Calu3 (cell line): ENCODE measurements around the gene UBE2L5. TPM values are rescaled to one million over a fixed set of nuclear protein-coding genes. Genes with fewer than 3 reads are reported as not detected.

ENCODE experiments used
- BruUV-seq: library from RNA; stranded (reverse); fragments of 400-500 nt; replicated peaks from 2 replicates; lab custom pipeline; 2021; lab: Mats Ljungman, UMichigan
- CTCF ChIA-PET: fragments of 300-600 bp; sonication (Branson Sonifier 250); formaldehyde crosslinking; loops from one replicate; lab custom pipeline; 2022; ENCODE audit warnings: antibody characterized with exemption; lab: Charles Lee
- DNase-seq: peaks from one replicate; pipeline ENCODE4 v3.0.0; 2022
- H3K27ac Mint-ChIP-seq: one replicate; pipeline ENCODE4 v1.8.0; 2022; ENCODE audit warnings: mixed read lengths; ENCODE audit not compliant: unreplicated experiment
- H3K27me3 Mint-ChIP-seq: one replicate; pipeline ENCODE4 v1.8.0; 2022; ENCODE audit warnings: mixed read lengths; ENCODE audit not compliant: unreplicated experiment
- H3K36me3 Mint-ChIP-seq: one replicate; pipeline ENCODE4 v1.8.0; 2022; ENCODE audit warnings: mild to moderate bottlenecking, moderate library complexity, mixed read lengths; ENCODE audit not compliant: insufficient read depth, unreplicated experiment
- H3K4me1 Mint-ChIP-seq: one replicate; pipeline ENCODE4 v1.8.0; 2022; ENCODE audit warnings: mild to moderate bottlenecking, low read depth, mixed read lengths; ENCODE audit not compliant: unreplicated experiment
- H3K4me3 Mint-ChIP-seq: one replicate; pipeline ENCODE4 v1.8.0; 2022; ENCODE audit warnings: mild to moderate bottlenecking, low read depth, moderate library complexity, mixed read lengths; ENCODE audit not compliant: unreplicated experiment
- H3K9me3 Mint-ChIP-seq: one replicate; pipeline ENCODE4 v1.8.0; 2022; ENCODE audit warnings: low read depth, mixed read lengths; ENCODE audit not compliant: unreplicated experiment
- CTCF ChIP-seq: fragments of 200-600 bp; IDR thresholded peaks from one replicate; pipeline ENCODE4 v1.8.0; 2022; ENCODE audit warnings: antibody characterized with exemption; ENCODE audit not compliant: unreplicated experiment
- intact Hi-C: fragments of 100-400 bp; cut with micrococcal nuclease; formaldehyde crosslinking; loops from one replicate; pipeline ENCODE4 v1.10.0; 2022; ENCODE audit not compliant: unreplicated experiment
- total RNA-seq: library from RNA; stranded (reverse); gene quantifications from 2 replicates; pipeline ENCODE4 v1.2.3, GENCODE V29; 2022

UBE2L5 gene
- total RNA-seq, 1 experiment from 2014 or later, result not detected

DNA sequence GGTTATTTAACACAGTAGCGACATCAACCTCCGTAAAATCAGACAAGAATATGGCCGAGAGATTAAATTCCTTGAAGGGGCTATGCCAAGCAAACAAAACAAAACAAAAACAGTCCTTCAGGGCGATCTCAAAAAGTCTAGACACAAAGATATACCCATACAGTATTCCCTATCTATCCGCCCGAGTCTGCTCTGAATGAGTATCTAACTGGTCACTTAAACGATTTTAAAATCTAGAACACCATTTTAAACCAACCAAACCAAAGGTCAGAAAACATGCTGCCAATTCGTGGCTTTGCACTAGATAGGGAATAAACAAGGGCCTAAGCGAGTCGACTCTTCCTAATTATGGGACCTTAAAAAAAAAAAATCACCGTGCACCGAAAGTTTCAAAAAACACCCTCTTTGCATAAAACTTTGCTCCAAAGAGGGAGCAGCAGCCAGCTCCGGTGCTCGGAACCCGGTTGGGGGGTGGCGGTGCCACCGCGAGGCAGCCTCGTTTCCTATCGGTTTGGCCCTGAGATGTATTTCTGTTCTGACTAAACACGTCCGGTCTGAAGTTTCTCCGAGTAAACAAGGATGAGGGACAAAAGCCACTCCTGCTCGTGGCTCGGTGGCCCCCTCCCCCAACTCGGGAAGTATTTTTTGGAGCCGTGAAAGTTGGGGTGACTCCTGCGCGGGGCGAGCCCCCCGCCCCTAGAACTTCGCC lies 41.6 kb downstream of the UBE2L5 start:
- peak overlapping the region; percentile 81 for H3K4me3 Mint-ChIP-seq
- no peaks in the 10 kb centered on the region for H3K27me3 Mint-ChIP-seq
- peaks cover 49% of the 10 kb centered on the region for H3K36me3 Mint-ChIP-seq
- no peaks in the 10 kb centered on the region for H3K9me3 Mint-ChIP-seq
- no TSS peak for BruUV-seq
- no peaks in the 10 kb centered on the region for H3K4me1 Mint-ChIP-seq
- peak overlapping the region; percentile 96 for H3K27ac Mint-ChIP-seq
- intact Hi-C loops, result loop anchor here (5.0 to 10.0 kb wide), 3 partner anchors 108 to 581 kb away; no protein-coding TSS in a partner anchor
- no peak for DNase-seq
- no peak for TF ChIP-seq CTCF
- CTCF ChIA-PET, result interaction anchor here (1.0 kb wide), 1 partner anchor 20 kb away, joined by 3 read pairs; no protein-coding TSS in a partner anchor

GRCh38 chr13:30464496-30465342 lies 42.4 kb downstream of the UBE2L5 start:
- peaks cover 42% of the 10 kb centered on the region for H3K36me3 Mint-ChIP-seq
- no peaks in the 10 kb centered on the region for H3K27me3 Mint-ChIP-seq
- peak overlapping the region; percentile 96 for H3K27ac Mint-ChIP-seq
- no peaks in the 10 kb centered on the region for H3K9me3 Mint-ChIP-seq
- TF ChIP-seq CTCF, result no peak
- BruUV-seq, result no TSS peak
- intact Hi-C loops, result loop anchor here (5.0 to 10.0 kb wide), 3 partner anchors 108 to 580 kb away; no protein-coding TSS in a partner anchor
- DNase-seq, result peak; percentile 70
- H3K4me3 Mint-ChIP-seq, result peak overlapping the region; percentile 81
- H3K4me1 Mint-ChIP-seq, result no peaks in the 10 kb centered on the region
- CTCF ChIA-PET, result interaction anchor here (1.0 kb wide), 1 partner anchor 19 kb away, joined by 3 read pairs; no protein-coding TSS in a partner anchor

DNA sequence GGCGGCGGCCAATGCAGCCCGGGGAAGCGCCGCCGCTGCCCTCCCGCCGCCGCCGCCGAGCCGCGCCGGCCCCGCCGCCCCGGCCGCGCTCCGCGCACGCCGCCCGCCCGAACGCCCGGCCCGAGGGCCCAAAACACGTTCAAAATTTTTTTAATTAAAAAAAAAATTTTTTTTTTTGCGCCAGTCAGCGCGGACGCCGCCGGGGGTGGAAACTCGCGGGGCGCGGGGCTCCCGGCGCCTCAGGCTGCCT lies 43.0 kb downstream of the UBE2L5 start:
- H3K4me3 Mint-ChIP-seq, result peak overlapping the region; percentile 83
- no TSS peak for BruUV-seq
- peaks cover 42% of the 10 kb centered on the region for H3K36me3 Mint-ChIP-seq
- H3K27me3 Mint-ChIP-seq, result no peaks in the 10 kb centered on the region
- TF ChIP-seq CTCF, result no peak
- intact Hi-C loops, result loop anchor here (10.0 kb wide), 1 partner anchor 580 kb away; no protein-coding TSS in a partner anchor
- DNase-seq, result no peak
- no peaks in the 10 kb centered on the region for H3K4me1 Mint-ChIP-seq
- H3K27ac Mint-ChIP-seq, result peak overlapping the region; percentile 99
- H3K9me3 Mint-ChIP-seq, result no peaks in the 10 kb centered on the region
- CTCF ChIA-PET, result interaction anchor here (0.9 kb wide), 1 partner anchor 133 kb away, joined by 3 read pairs; no protein-coding TSS in a partner anchor

DNA sequence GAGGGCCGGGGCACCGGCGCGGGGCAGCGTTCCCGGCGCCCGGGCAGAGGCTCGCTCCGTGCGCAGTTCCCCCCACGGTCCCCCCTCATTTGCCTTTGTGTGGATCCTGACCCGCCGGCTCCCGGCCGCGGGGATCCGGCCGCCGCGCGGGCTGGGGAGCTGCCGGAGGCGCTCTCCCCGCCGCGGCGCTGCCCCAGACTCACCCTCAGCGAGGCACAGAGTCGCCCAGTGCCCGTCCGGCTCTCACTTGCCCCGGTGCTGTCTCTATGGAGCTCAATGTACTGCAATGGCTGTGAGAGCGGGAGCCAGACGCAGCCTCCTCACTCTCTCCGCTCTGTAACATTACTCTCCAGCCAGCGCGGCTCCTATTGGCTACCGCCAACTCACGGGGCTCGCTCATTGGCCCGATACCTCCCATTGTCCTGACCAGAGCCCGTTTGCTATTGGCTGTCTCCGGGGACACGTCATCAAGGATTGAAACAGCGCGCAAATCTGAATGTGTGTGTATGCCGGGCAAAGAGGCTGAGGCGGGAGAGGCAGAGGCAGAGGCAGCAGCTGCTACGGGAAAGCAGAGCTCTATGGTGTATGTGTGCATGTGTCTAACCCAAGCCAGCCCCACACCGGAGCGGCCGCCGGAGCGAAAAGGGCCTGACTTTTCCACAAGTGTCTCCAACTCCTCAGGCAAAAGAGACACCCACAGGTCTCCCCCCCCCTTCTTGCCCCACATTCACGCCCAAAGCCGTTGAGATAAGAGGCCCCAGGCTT lies 43.5 kb downstream of the UBE2L5 start, which contains the start of gene HMGB1:
HMGB1 (minus strand) TSS at position 344 of the 765 bp plus-strand sequence. CDS start 2,256 bp downstream, outside the sequence.
- Mint-ChIP-seq H3K4me1 (no peaks in the 10 kb centered on the region), H3K4me3 (peak within 1 kb of the TSS; percentile 83), H3K27me3 (no peaks in the 10 kb centered on the region), H3K36me3 (peaks cover 42% of the 10 kb centered on the region), H3K27ac (peak within 1 kb of the TSS; percentile 99), H3K9me3 (no peaks in the 10 kb centered on the region)
- DNase-seq, result peak; percentile 91
- CTCF ChIA-PET, result interaction anchor here (0.9 kb wide), 1 partner anchor 133 kb away, joined by 3 read pairs; no protein-coding TSS in a partner anchor
- TF ChIP-seq CTCF, result no peak
- intact Hi-C loops, result loop anchor here (10.0 kb wide), 1 partner anchor 579 kb away; no protein-coding TSS in a partner anchor
- BruUV-seq, result no TSS peak
